Measurements from ENCODE around the gene FABP6.

The FABP6 gene

GRCh38 chr5:160263326-160263855, 34.1 kb downstream of the FABP6 start:
- no peak for DNase-seq

GRCh38 chr5:160266044-160266443, 36.7 kb downstream of the FABP6 start:
- no peak for DNase-seq

- DNase-seq = no peak
These were observed 37.5 kb downstream of the FABP6 start for GRCh38 chr5:160266752-160267345.

GRCh38 chr5:160268121-160268520, 38.8 kb downstream of the FABP6 start:
- DNase-seq = no peak

GRCh38 chr5:160269017-160269416, 39.7 kb downstream of the FABP6 start:
- no peak for DNase-seq

- DNase-seq = no peak
These were observed 41.4 kb downstream of the FABP6 start for GRCh38 chr5:160270704-160271103.

- DNase-seq = no peak
These were observed 42.1 kb downstream of the FABP6 start for GRCh38 chr5:160271396-160271795.

GRCh38 chr5:160271836-160272235, 42.5 kb downstream of the FABP6 start:
- DNase-seq = no peak

- no peak for DNase-seq
These were observed 43.0 kb downstream of the FABP6 start for GRCh38 chr5:160272264-160272663.

GRCh38 chr5:160272889-160273288, 43.6 kb downstream of the FABP6 start:
- DNase-seq = no peak

GRCh38 chr5:160274483-160274931, 45.2 kb downstream of the FABP6 start:
- DNase-seq = no peak

- no peak for DNase-seq
These were observed 49.0 kb downstream of the FABP6 start for GRCh38 chr5:160278343-160278742.

- no peak for DNase-seq
These were observed 51.2 kb downstream of the FABP6 start for GRCh38 chr5:160280384-160281095.

- no peak for DNase-seq
These were observed 52.0 kb downstream of the FABP6 start for GRCh38 chr5:160281275-160281674.

GRCh38 chr5:160284291-160284873, 55.1 kb downstream of the FABP6 start:
- no peak for DNase-seq

GRCh38 chr5:160285316-160285715, 56.0 kb downstream of the FABP6 start:
- DNase-seq = no peak

GRCh38 chr5:160286947-160287346, 57.6 kb downstream of the FABP6 start:
- DNase-seq = no peak

- DNase-seq = no peak
These were observed 58.2 kb downstream of the FABP6 start for GRCh38 chr5:160287378-160288051.

Data from stimulated activated CD4-positive, alpha-beta T cell treated with anti-CD3 and anti-CD28 coated beads, Interleukin-1b, Interleukin-23, amount 100 ng/mL, for 48 hours (primary cell).